Activated CD4-positive, CD25-positive, alpha-beta regulatory T cell treated with anti-CD3 and anti-CD28 coated beads, Interleukin-2, amount 50 U/mL, for 16 hours (primary cell): ENCODE results near the gene ZBTB44.

Experiments
- DNase-seq: peaks from one replicate; pipeline ENCODE4 v3.0.0-alpha.2; 2020; ENCODE audit warnings: low read depth, low spot score

ZBTB44 gene

DNA sequence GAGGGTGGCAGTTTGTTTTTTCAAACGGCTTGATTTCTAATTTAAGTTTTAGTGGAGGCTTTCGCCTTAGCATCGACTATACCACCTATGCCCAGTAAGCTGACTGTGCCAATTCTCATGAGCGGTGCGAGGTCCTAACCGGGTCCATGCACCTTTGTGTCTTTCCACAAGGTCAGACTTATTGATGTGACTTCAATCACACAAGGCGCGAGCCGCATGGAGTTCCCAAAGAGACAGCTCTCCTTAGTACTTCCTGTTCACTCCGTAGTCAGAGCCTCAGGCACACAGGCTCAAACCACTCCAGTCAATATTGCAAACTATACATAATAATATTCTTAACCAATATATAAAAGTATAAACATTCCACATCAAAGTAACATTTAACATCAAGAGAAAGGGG lies 136.9 kb downstream of the ZBTB44 start:
- no peak for DNase-seq
